HepG2 (cell line): Measurements from ENCODE around the gene MBOAT7. TPM values are rescaled to one million over a fixed set of nuclear protein-coding genes. Genes with fewer than 3 reads are reported as not detected.

ENCODE experiments used
- AKAP8 ChIP-seq: sonication (generic); formaldehyde crosslinking; IDR thresholded peaks from 2 replicates; pipeline ENCODE4 v1.5.1; 2020; ENCODE audit warnings: mild to moderate bottlenecking, missing genetic modification reagents
- CENPT ChIP-seq: sonication (generic); formaldehyde crosslinking; IDR thresholded peaks from 2 replicates; pipeline ENCODE4 v1.8.0; 2022; ENCODE audit warnings: low read depth, mild to moderate bottlenecking, moderate library complexity, missing genetic modification reagents
- CHD4 ChIP-seq: fragments of 200-600 bp; sonication (generic); IDR thresholded peaks from 2 replicates; pipeline ENCODE4 v1.7.0; 2017; ENCODE audit warnings: mild to moderate bottlenecking, low read length, borderline replicate concordance
- GFI1 ChIP-seq: sonication (generic); formaldehyde crosslinking; IDR thresholded peaks from 2 replicates; pipeline ENCODE4 v1.5.0; 2020; ENCODE audit warnings: missing genetic modification reagents, mild to moderate bottlenecking, borderline replicate concordance
- HOXA7 ChIP-seq: sonication (generic); formaldehyde crosslinking; IDR thresholded peaks from 2 replicates; pipeline ENCODE4 v1.8.1; 2022; ENCODE audit warnings: mild to moderate bottlenecking, missing genetic modification reagents, moderate library complexity
- JDP2 ChIP-seq: sonication (generic); formaldehyde crosslinking; IDR thresholded peaks from 2 replicates; pipeline ENCODE4 v1.8.1; 2022; ENCODE audit warnings: missing genetic modification reagents, borderline replicate concordance
- MIER3 ChIP-seq: IDR thresholded peaks from 2 replicates; pipeline ENCODE4 v1.6.1; 2016; ENCODE audit warnings: missing compliant biosample characterization, borderline replicate concordance
- MTA3 ChIP-seq: sonication (generic); formaldehyde crosslinking; IDR thresholded peaks from 2 replicates; pipeline ENCODE4 v1.4.0; 2020; ENCODE audit warnings: missing genetic modification reagents
- PHB2 ChIP-seq: fragments of 450-650 bp; IDR thresholded peaks from 2 replicates; pipeline ENCODE4 v1.6.1; 2018; ENCODE audit not compliant: partially characterized antibody
- POLR2AphosphoS5 ChIP-seq: IDR thresholded peaks from 2 replicates; pipeline ENCODE4 v1.6.1; 2012; ENCODE audit warnings: low read depth, low read length
- RBM22 ChIP-seq: fragments of 200-400 bp; formaldehyde crosslinking; optimal IDR thresholded peaks from 2 replicates; pipeline ENCODE3; 2017; ENCODE audit warnings: mild to moderate bottlenecking, low read length, moderate library complexity
- ZFP82 ChIP-seq: sonication (generic); formaldehyde crosslinking; IDR thresholded peaks from 2 replicates; pipeline ENCODE4 v1.5.1; 2020; ENCODE audit warnings: mild to moderate bottlenecking, missing genetic modification reagents, borderline replicate concordance
- ZKSCAN5 ChIP-seq: sonication (generic); formaldehyde crosslinking; IDR thresholded peaks from 2 replicates; pipeline ENCODE4 v1.5.1; 2020; ENCODE audit warnings: mild to moderate bottlenecking, missing genetic modification reagents
- ZNF136 ChIP-seq: sonication (generic); formaldehyde crosslinking; IDR thresholded peaks from 2 replicates; pipeline ENCODE4 v1.8.1; 2022; ENCODE audit warnings: low read depth, mild to moderate bottlenecking, moderate library complexity, missing genetic modification reagents
- ZNF232 ChIP-seq: sonication (generic); formaldehyde crosslinking; IDR thresholded peaks from 2 replicates; pipeline ENCODE4 v1.4.0; 2020; ENCODE audit warnings: missing genetic modification reagents, borderline replicate concordance
- ZNF703 ChIP-seq: sonication (generic); formaldehyde crosslinking; IDR thresholded peaks from 2 replicates; pipeline ENCODE4 v1.5.1; 2020; ENCODE audit warnings: missing genetic modification reagents, mild to moderate bottlenecking, moderate library complexity, borderline replicate concordance
- polyA plus RNA-seq, 8 experiments: library from polyadenylated mRNA; depleted of rRNA in 3 of 8; stranded (reverse) in 7 of 8; unstranded in 1 of 8; fragments of >200 nt; fragmentation: Illumina TruSeq in 4 of 8; extraction: Trizol in 4 of 8; gene quantifications; 2 replicates each; pipeline versions ENCODE4 v1.2.1 to v1.2.3, GENCODE V29; 2011 to 2016; ENCODE audit warnings: low read depth in 4 of 8, missing spikeins in 1 of 8, mixed read lengths in 1 of 8; ENCODE audit not compliant: insufficient read depth in 1 of 8
- total RNA-seq, 5 experiments: library from RNA; depleted of rRNA; stranded (reverse); fragments of >200 nt; fragmentation: Illumina TruSeq; extraction: Trizol; gene quantifications; 2 replicates each; pipeline ENCODE4 v1.2.3, GENCODE V29; 2016; ENCODE audit warnings: low read depth in 1 of 5
- TF ChIP-seq, protein P1 (sequence below): sonication (generic); formaldehyde crosslinking; IDR thresholded peaks from 2 replicates; pipeline ENCODE4 v1.4.0; 2020; ENCODE audit warnings: missing genetic modification reagents, borderline replicate concordance
- TF ChIP-seq, protein P2 (sequence below): sonication (generic); formaldehyde crosslinking; IDR thresholded peaks from one replicate; pipeline ENCODE4 v1.5.1; 2020; ENCODE audit warnings: mild to moderate bottlenecking, missing genetic modification reagents; ENCODE audit errors: not compliant biosample characterization

Gene MBOAT7
- total and polyA plus RNA-seq, 2 of the 13 experiments (the other 11 are each of a cell fraction or from before 2014, with no cell fraction given), result 22.2 to 25.5 TPM

DNA sequence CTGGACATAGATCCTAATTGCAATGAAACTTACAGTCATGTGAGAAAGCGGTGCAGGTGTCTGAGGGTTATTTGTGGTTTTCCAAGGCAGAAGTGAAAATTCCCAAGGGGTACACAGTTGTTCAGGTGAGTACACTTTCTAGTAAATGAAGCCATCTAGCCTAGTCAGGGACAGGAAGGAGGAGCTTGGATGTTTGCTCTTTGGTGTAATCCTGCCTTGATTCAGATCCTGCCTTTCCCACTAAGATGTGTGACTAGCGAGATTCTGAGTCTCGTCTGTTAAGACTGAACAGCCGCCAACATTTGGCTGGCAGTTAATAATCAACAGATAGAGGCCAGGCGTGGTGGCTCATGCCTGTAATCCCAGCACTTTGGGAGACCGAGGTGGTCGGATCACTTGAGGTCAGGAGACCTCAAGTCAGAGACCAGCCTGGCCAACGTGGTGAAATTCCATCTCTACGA lies 13.8 kb upstream of the MBOAT7 start (continued):
- TF ChIP-seq, protein P1, sequence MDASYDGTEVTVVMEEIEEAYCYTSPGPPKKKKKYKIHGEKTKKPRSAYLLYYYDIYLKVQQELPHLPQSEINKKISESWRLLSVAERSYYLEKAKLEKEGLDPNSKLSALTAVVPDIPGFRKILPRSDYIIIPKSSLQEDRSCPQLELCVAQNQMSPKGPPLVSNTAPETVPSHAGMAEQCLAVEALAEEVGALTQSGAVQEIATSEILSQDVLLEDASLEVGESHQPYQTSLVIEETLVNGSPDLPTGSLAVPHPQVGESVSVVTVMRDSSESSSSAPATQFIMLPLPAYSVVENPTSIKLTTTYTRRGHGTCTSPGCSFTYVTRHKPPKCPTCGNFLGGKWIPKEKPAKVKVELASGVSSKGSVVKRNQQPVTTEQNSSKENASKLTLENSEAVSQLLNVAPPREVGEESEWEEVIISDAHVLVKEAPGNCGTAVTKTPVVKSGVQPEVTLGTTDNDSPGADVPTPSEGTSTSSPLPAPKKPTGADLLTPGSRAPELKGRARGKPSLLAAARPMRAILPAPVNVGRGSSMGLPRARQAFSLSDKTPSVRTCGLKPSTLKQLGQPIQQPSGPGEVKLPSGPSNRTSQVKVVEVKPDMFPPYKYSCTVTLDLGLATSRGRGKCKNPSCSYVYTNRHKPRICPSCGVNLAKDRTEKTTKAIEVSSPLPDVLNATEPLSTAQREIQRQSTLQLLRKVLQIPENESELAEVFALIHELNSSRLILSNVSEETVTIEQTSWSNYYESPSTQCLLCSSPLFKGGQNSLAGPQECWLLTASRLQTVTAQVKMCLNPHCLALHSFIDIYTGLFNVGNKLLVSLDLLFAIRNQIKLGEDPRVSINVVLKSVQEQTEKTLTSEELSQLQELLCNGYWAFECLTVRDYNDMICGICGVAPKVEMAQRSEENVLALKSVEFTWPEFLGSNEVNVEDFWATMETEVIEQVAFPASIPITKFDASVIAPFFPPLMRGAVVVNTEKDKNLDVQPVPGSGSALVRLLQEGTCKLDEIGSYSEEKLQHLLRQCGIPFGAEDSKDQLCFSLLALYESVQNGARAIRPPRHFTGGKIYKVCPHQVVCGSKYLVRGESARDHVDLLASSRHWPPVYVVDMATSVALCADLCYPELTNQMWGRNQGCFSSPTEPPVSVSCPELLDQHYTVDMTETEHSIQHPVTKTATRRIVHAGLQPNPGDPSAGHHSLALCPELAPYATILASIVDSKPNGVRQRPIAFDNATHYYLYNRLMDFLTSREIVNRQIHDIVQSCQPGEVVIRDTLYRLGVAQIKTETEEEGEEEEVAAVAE (CRISPR knock-in tag), result peak; percentile 15; the same call in 1 of the 2 replicates
- TF ChIP-seq GFI1 (CRISPR knock-in tag) (peak; percentile 72), CENPT (CRISPR knock-in tag) (no peak), HOXA7 (CRISPR knock-in tag) (no peak), ZNF136 (no peak), JDP2 (CRISPR knock-in tag) (no peak), MTA3 (CRISPR knock-in tag) (no peak), ZKSCAN5 (CRISPR knock-in tag) (no peak), POLR2AphosphoS5 (peak; percentile 19; the same call in 1 of the 2 replicates), RBM22 (no peak), MIER3 (no peak), CHD4 (no peak), ZNF703 (CRISPR knock-in tag) (no peak), ZFP82 (no peak), ZNF232 (no peak), AKAP8 (CRISPR knock-in tag) (no peak), PHB2 (no peak)
- TF ChIP-seq, protein P2, sequence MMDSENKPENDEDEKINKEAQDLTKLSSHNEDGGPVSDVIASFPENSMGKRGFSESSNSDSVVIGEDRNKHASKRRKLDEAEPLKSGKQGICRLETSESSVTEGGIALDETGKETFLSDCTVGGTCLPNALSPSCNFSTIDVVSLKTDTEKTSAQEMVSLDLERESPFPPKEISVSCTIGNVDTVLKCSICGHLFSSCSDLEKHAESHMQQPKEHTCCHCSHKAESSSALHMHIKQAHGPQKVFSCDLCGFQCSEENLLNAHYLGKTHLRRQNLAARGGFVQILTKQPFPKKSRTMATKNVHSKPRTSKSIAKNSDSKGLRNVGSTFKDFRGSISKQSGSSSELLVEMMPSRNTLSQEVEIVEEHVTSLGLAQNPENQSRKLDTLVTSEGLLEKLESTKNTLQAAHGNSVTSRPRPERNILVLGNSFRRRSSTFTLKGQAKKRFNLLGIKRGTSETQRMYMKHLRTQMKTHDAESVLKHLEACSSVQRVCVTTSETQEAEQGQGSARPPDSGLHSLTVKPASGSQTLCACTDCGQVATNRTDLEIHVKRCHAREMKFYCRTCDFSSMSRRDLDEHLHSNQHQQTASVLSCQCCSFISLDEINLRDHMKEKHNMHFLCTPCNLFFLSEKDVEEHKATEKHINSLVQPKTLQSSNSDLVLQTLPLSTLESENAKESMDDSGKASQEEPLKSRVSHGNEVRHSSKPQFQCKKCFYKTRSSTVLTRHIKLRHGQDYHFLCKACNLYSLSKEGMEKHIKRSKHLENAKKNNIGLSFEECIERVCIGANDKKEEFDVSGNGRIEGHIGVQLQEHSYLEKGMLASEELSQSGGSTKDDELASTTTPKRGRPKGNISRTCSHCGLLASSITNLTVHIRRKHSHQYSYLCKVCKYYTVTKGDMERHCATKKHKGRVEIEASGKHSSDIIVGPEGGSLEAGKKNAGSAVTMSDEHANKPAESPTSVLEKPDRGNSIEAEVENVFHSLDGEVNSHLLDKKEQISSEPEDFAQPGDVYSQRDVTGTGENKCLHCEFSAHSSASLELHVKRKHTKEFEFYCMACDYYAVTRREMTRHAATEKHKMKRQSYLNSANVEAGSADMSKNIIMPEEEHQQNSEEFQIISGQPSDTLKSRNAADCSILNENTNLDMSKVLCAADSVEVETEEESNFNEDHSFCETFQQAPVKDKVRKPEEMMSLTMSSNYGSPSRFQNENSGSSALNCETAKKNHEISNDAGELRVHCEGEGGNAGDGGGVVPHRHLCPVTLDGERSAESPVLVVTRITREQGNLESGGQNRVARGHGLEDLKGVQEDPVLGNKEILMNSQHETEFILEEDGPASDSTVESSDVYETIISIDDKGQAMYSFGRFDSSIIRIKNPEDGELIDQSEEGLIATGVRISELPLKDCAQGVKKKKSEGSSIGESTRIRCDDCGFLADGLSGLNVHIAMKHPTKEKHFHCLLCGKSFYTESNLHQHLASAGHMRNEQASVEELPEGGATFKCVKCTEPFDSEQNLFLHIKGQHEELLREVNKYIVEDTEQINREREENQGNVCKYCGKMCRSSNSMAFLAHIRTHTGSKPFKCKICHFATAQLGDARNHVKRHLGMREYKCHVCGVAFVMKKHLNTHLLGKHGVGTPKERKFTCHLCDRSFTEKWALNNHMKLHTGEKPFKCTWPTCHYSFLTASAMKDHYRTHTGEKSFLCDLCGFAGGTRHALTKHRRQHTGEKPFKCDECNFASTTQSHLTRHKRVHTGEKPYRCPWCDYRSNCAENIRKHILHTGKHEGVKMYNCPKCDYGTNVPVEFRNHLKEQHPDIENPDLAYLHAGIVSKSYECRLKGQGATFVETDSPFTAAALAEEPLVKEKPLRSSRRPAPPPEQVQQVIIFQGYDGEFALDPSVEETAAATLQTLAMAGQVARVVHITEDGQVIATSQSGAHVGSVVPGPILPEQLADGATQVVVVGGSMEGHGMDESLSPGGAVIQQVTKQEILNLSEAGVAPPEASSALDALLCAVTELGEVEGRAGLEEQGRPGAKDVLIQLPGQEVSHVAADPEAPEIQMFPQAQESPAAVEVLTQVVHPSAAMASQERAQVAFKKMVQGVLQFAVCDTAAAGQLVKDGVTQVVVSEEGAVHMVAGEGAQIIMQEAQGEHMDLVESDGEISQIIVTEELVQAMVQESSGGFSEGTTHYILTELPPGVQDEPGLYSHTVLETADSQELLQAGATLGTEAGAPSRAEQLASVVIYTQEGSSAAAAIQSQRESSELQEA (CRISPR knock-in tag), result peak; percentile 8
